ENCODE results near the gene MAP3K7. TPM values are rescaled to one million over a fixed set of nuclear protein-coding genes. Genes with fewer than 3 reads are reported as not detected.

Gene MAP3K7
- total and polyA plus RNA-seq, 2 of the 4 experiments (the other 2 are of a cell fraction): 26.5 to 29.9 TPM

GRCh38 chr6:90547079-90547478, 39.8 kb downstream of the MAP3K7 start:
- Histone ChIP-seq H3K4me2 (ENCODE audit: low read depth, low read length) (no peak overlapping the region), H2BK15ac (ENCODE audit: low read depth, low read length) (no peak overlapping the region), H4K8ac (ENCODE audit: low read depth in 2 of 2, low read length in 2 of 2) (no peak overlapping the region), H2AFZ (replicated peaks; ENCODE audit: low read length, poor library complexity) (no peak overlapping the region), H3K18ac (ENCODE audit: low read depth, low read length) (no peak overlapping the region), H4K91ac (ENCODE audit: insufficient read depth, low read depth, low read length) (no peak overlapping the region), H3K9me3 (ENCODE audit: control insufficient read depth, insufficient read depth, low read length) (no peaks in the 10 kb centered on the region), H3K79me1 (ENCODE audit: low read depth in 1 of 2, low read length in 2 of 2) (peaks cover 0 to 5% of the 10 kb centered on the region in 2 experiments; a peak in 1 of 4 replicates), H3K14ac (replicated peaks; ENCODE audit: low read depth, low read length) (no peak overlapping the region), H4K5ac (ENCODE audit: low read depth, low read length) (no peak overlapping the region), H2AK5ac (ENCODE audit: low read depth, low read length) (no peak overlapping the region), H2BK5ac (ENCODE audit: low read depth, low read length, poor library complexity, severe bottlenecking) (no peak overlapping the region), H3K9ac (ENCODE audit: low read depth, low read length) (no peak overlapping the region), H3K36me3 (ENCODE audit: control insufficient read depth, insufficient read depth, low read length) (peaks cover 24% of the 10 kb centered on the region), H2BK20ac (ENCODE audit: low read depth, low read length) (no peak overlapping the region), H3K4me3 (ENCODE audit: insufficient read depth, low read depth, low read length) (no peak overlapping the region), H3K56ac (ENCODE audit: extremely low read depth, insufficient read depth, low read length) (no peak overlapping the region), H3K9me1 (ENCODE audit: insufficient read depth, low read length) (no peaks in the 10 kb centered on the region), H3K23ac (ENCODE audit: low read depth, low read length) (no peak overlapping the region), H3K27me3 (ENCODE audit: control insufficient read depth, insufficient read depth, low read length) (no peaks in the 10 kb centered on the region), H2AK9ac (replicated peaks; ENCODE audit: low read depth, low read length, poor library complexity) (no peak overlapping the region), H3K4me1 (ENCODE audit: control insufficient read depth, insufficient read depth, low read length) (no peaks in the 10 kb centered on the region), H3K27ac (ENCODE audit: insufficient read depth, low read length) (no peak overlapping the region), H3K4ac (ENCODE audit: low read depth, low read length) (no peak overlapping the region), H2BK120ac (ENCODE audit: low read depth, low read length) (no peak overlapping the region), H4K20me1 (ENCODE audit: insufficient read depth, low read length) (no peaks in the 10 kb centered on the region)
- ChIA-PET POLR2A (ENCODE audit: unreplicated experiment) (no interaction called here), CTCF (no interaction called here)
- no peak for DNase-seq
- WGBS, 2 experiments (ENCODE audit: extremely low coverage in 2 of 2, insufficient read length in 1 of 2): no CpG with 5 or more reads among the region's 4 CpGs
- no peak for ATAC-seq (ENCODE audit: low read depth)
- TF ChIP-seq CTCF (conservative IDR thresholded peaks at IDR 0.05; ENCODE audit: low read depth, low read length) (no peak), RAD21 (IDR thresholded peaks at IDR 0.05; ENCODE audit: low read length) (no peak), CEBPB (IDR thresholded peaks at IDR 0.05; ENCODE audit: low read depth, low read length) (no peak), NFE2L2 (IDR thresholded peaks at IDR 0.05; ENCODE audit: low read depth, low read length) (no peak), MXI1 (IDR thresholded peaks at IDR 0.05; ENCODE audit: borderline replicate concordance, low read depth, low read length) (no peak), SMC3 (IDR thresholded peaks at IDR 0.05; ENCODE audit: low read depth, low read length) (no peak), BHLHE40 (IDR thresholded peaks at IDR 0.05; ENCODE audit: low read depth, low read length) (no peak), POLR2A (IDR thresholded peaks at IDR 0.05; ENCODE audit: low read depth, low read length) (no peak), RCOR1 (IDR thresholded peaks at IDR 0.05; ENCODE audit: insufficient replicate concordance, low read length) (no peak), ELK1 (IDR thresholded peaks at IDR 0.05; ENCODE audit: borderline replicate concordance, low read depth, low read length) (no peak)
- in situ Hi-C loops (cut with MboI; ENCODE audit: low sequenced_read_pairs) (no loop called here), intact Hi-C loops (cut with micrococcal nuclease) (no loop called here), dilution Hi-C loops (cut with HindIII; ENCODE audit: low sequenced_read_pairs, unreplicated experiment) (no loop called here)
- no TSS peak for BruUV-seq (replicated peaks)
